ENCODE measurements around the gene SSRP1. TPM values are rescaled to one million over a fixed set of nuclear protein-coding genes. Genes with fewer than 3 reads are reported as not detected.
"Not testable (repeated sequence)": the region's sequence is repeated elsewhere in the genome, so short reads cannot be mapped to it uniquely, and the experiment has no call there.

Gene SSRP1
- total RNA-seq, 1 donor from 2014 or later: 54.0 TPM

- DNase-seq (ENCODE audit: low spot score): no peak
These were observed 3.6 kb upstream of the SSRP1 start for GRCh38 chr11:57339328-57339727.

DNA sequence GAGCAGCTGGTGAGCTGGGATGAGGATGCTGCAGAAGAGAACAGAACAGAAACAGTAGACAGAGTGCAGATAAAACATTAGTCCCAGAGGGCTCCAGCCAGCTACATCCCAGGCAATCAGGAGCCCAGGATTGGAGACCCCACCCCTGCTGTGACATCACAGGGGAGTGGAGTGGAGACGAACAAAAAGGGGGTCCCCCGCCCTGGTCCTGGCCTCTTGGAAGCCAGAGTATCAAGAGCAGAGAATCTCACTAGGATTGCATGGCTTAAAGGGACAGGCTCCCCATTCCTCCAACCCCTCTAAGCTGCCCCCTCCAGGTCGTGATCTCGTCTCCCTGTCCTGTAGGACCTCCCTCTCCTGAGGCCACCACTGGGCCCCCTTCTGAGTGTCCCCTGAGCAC, 2.5 kb upstream of the SSRP1 start, which contains the start of gene P2RX3:
Gene P2RX3, plus strand, starts transcription at position 211 of the 400 bp plus-strand sequence. CDS start 199 bp downstream, outside the sequence.
- no peak for DNase-seq (ENCODE audit: low spot score)

- DNase-seq (ENCODE audit: low spot score): not testable (repeated sequence)
These were observed 1.2 kb upstream of the SSRP1 start for GRCh38 chr11:57336856-57337255.

DNA sequence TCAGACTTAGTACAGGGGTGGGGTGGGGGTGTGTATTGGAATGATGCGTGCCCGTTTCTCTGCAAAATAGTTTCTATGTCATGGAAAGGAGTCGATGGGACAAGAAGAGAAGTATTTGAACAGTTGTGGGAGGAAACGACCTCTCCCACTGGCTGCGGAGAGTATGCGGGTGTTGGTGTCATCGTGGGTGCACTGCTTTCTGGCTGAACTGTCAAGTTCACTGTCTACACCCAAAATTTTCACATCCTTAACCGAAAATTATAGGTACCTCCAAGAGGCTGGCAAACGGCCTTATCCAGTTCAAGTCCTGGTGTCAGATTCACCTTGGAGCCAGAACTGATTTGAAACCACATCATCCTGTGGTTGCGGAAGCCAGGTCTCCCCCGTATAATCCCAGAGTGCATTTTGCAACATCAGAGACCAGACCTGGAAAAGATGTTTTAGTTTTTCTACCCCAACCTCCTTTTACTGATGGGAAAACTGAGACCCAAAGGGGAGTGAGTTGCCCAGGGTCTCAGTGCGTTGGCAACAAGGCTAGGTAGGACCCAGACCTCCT, 497 bp upstream of the SSRP1 start:
- DNase-seq (ENCODE audit: low spot score): no peak

- no peak for DNase-seq (ENCODE audit: low spot score)
These were observed 709 bp downstream of the SSRP1 start for GRCh38 chr11:57335023-57335342.

- DNase-seq (ENCODE audit: low spot score): no peak
These were observed 2.8 kb downstream of the SSRP1 start for GRCh38 chr11:57332694-57333440.

- DNase-seq (ENCODE audit: low spot score): no peak
These were observed 4.0 kb downstream of the SSRP1 start for GRCh38 chr11:57331720-57332119.

DNA sequence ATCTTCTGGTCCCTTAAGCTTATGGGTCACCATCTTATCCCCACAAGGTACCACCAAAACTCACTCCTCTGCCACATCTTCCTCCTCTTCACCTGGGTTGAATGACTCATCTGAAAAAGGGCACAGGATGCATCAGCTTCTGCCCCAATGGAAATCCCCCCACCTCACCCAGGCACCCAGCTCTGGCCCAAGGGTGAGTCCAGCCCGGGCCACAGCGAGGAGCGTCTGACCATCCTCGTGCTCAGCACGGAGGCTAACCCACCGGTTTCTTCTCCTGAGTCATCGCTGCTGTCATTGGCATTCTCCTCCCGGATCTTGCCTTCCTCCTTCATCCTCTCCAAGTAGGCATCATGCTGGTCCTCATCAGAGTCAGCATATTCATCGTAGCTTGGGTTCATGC, 5.7 kb downstream of the SSRP1 start:
- DNase-seq (ENCODE audit: low spot score): no peak

- DNase-seq (ENCODE audit: low spot score): no peak
These were observed 8.0 kb downstream of the SSRP1 start for GRCh38 chr11:57327721-57328120.

DNA sequence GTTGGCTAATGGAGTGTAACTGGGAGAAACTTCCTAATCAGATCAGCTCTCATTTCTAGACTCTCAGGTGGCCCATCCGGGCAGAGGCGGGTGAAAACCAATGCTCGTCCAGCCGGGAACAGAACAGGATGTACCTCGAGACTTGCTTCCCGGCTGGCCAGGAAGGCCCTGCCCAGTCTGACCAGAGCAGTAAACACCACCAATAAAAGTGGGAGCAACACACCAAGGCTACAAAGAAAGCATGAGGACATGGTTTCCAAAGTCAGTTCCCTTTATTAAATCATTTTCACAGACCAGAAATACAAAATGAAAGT, 10.0 kb downstream of the SSRP1 start:
- no peak for DNase-seq (ENCODE audit: low spot score)

- peak; percentile 99 for DNase-seq (ENCODE audit: low spot score)
These were observed 10.6 kb downstream of the SSRP1 start, which contains the start of gene TNKS1BP1 for GRCh38 chr11:57324886-57325734. TSS of gene TNKS1BP1 (minus strand) at chr11:57324952. CDS start at chr11:57321885, 3,067 bp downstream.

DNA sequence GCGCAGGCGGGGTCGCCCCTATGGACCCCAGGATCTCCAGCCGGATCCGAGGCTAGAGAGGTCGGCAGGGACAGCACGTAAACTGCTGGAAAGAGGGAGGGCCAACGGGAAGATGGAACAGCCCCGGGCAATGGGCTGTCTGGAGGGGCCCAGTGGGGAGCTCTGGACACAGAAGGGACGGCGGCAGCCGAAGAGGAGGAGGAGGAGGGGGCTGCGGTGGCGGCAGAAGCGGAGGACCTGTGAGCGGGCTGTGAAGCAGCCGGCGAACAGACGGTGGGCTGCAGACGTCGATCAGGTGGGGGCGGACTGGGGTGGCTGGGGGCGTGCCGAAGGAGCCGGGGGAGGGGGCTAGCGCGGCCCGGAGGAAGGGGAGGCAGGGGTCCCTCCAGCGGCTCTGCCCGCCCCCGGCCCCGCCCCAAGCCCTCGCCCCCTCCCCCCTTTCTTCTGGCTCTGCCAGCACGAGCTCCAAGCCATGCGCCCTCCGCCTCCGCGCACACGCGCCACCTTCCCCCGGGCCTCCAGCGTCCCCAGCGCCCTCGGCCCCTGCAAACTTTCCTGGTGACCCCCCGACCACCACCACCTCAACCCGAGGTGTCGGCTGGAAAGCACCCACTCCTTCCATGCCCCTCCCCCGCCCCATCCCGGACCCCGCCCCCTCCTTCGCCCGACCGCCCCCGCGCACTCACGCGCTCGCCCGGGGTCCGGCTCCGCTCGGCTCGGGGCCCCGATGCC, 11.4 kb downstream of the SSRP1 start:
- DNase-seq (ENCODE audit: low spot score): no peak

DNA sequence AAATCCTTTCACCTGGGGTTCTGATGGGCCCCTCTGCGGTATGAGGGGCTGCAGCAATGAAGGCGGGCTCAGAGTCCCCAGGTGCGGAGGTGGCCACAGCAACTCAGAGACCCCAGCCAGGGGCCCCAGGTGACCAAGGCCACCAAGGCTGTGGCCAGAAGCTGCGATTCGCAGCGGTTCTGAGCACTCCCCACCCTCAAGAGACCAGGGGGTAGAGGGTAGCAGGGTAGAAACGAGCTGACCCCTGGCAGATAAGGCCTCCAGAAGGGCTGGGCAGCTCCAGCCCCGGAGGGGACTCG, 11.9 kb downstream of the SSRP1 start:
- DNase-seq (ENCODE audit: low spot score): no peak

GRCh38 chr11:57323167-57323854, 12.4 kb downstream of the SSRP1 start:
- DNase-seq (ENCODE audit: low spot score): no peak

GRCh38 chr11:57322256-57323166, 13.2 kb downstream of the SSRP1 start:
- DNase-seq (ENCODE audit: low spot score): no peak

- DNase-seq (ENCODE audit: low spot score): no peak
These were observed 14.1 kb downstream of the SSRP1 start for GRCh38 chr11:57321388-57322255.

GRCh38 chr11:57320719-57321387, 14.8 kb downstream of the SSRP1 start:
- no peak for DNase-seq (ENCODE audit: low spot score)

DNA sequence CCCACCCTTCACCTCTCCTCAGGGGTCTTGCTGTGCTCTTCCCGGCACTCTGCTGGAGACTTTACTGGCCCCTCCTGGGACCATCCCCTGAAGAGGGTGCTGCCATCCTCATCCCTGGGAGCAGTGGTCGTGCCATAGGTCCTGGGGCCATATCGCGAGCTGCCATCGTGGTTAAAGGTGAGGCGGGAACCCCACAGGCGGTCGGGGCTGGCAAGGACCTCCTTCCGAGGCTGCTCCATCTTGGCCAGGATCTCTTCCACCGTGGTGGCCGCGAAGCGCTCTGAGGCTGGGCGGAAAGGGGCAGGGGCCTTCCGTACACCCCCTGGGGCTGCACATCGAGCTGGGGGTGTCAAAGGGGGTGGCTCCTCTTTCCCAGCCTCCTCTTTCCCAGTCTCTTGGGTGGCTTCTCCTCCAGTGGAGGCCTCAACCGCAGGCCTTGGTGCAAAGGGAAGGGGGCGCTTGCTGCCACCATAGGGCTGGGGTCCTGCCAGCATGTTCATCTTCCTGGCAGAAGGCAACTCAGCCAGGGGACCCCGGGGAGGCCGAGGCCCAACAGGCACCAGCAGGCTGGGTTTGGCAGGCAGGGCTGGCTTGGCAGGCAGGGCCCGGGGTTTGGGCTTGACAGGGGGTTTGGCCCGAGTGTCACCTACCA, 15.5 kb downstream of the SSRP1 start:
- DNase-seq (ENCODE audit: low spot score): no peak

Data from mesenteric fat pad (tissue), 1 donor.